Measurements from ENCODE around the gene GDF15.

GDF15 gene

DNA sequence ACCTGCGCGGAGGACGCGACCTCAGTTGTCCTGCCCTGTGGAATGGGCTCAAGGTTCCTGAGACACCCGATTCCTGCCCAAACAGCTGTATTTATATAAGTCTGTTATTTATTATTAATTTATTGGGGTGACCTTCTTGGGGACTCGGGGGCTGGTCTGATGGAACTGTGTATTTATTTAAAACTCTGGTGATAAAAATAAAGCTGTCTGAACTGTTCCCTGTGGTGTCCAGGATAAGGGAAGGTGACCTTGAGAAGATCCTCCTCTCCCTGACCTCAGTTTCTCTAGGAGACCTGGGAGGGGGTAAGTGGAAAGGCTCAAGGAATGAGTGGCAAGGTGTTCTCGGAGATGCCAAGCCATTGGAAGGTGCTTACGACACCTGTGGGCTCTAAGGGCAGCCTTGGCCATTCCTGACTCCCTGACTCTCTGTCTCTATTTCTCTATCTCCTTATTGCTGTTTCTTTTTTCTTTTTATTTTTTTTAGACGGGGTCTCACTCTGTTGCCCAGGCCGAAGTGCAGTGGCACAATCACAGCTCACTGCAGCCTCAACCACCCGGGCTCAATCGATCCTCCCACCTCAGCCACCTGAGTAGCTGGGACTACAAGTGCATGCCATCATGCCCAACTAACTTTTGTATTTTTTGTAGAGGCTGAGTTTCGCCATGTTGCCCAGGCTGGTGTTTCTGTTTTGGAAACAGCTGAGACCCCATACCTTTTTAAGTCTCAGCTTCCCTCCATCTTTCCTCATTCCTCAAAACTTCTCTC, 3.2 kb downstream of the GDF15 start:
- H3K4me1 ChIP-seq (ENCODE audit: control insufficient read depth, insufficient read depth, low read length) = no peaks in the 10 kb centered on the region
- no peak overlapping the region for H3K9ac ChIP-seq (ENCODE audit: low read length)
- H3K27me3 ChIP-seq (ENCODE audit: control insufficient read depth, insufficient read depth, low read length) = peaks cover 5% of the 10 kb centered on the region
- H3K4me3 ChIP-seq (ENCODE audit: low read length) = peak overlapping the region; percentile 45
- H3K27ac ChIP-seq (ENCODE audit: low read depth, low read length) = no peak overlapping the region
- no peaks in the 10 kb centered on the region for H3K36me3 ChIP-seq (ENCODE audit: control insufficient read depth, insufficient read depth, low read length)

DNA sequence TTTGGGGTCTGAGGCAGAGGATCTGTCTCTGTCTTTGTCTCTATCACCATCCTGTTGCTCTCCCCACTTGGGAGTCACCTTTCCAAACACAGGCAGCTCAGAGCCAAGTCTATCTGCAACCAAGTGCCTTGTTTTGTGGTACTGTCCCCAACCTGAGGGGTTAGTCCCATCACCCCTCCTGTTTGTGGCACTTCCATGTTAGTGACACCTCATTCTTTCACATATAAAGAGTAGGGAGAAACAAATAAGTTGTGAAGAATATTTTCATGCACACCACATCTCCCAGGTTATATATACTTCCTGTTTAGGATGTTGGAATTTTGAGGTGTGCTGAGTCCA, 3.7 kb downstream of the GDF15 start:
- H3K36me3 ChIP-seq (ENCODE audit: control insufficient read depth, insufficient read depth, low read length) = no peaks in the 10 kb centered on the region
- H3K4me3 ChIP-seq (ENCODE audit: low read length) = no peak overlapping the region
- no peaks in the 10 kb centered on the region for H3K4me1 ChIP-seq (ENCODE audit: control insufficient read depth, insufficient read depth, low read length)
- no peak overlapping the region for H3K27ac ChIP-seq (ENCODE audit: low read depth, low read length)
- H3K9ac ChIP-seq (ENCODE audit: low read length) = no peak overlapping the region
- H3K27me3 ChIP-seq (ENCODE audit: control insufficient read depth, insufficient read depth, low read length) = peaks cover 5% of the 10 kb centered on the region

DNA sequence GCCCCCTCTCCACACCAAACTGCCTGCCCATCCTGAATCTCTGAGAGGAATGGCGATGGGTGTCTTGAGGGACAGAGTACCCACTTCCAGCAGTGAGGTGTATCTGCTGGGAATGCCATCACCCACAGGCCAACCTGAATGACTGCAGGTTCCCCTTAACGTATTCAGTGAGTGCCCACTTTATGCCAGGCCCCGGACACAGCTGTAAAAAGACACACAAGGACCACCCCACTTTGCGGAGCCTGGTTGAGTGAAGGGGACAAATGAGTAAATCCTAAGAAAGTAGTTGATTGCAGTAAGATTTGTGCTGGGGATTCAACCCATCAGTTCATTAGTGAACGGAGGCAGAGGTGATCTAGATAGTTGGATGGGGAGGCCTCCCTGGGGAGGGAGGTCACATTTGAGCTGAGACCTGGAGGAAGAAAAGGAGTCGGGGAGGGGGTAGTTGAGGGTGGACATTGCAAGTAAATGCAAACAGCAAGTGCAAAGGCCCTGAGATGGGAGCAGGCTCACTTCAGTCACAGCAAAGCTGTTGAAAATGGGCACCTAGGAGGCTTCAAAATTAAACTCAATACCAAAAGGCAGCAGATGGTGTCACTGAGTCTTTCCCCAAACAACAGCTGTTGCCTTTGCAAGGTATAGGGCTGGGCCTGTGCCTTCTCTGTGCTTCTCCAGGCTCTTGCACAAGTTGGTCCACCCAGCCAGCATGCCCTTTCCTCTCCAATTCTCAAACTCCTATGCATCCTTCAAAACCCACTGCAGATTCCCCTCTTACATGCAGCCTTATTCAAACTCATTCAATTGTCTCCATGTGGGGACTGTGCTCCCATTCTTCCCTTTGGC, 4.3 kb downstream of the GDF15 start:
- Histone ChIP-seq H3K27me3 (ENCODE audit: control insufficient read depth, insufficient read depth, low read length) (peaks cover 5% of the 10 kb centered on the region), H3K9ac (ENCODE audit: low read length) (no peak overlapping the region), H3K36me3 (ENCODE audit: control insufficient read depth, insufficient read depth, low read length) (no peaks in the 10 kb centered on the region), H3K27ac (ENCODE audit: low read depth, low read length) (no peak overlapping the region), H3K4me3 (ENCODE audit: low read length) (no peak overlapping the region), H3K4me1 (ENCODE audit: control insufficient read depth, insufficient read depth, low read length) (no peaks in the 10 kb centered on the region)

DNA sequence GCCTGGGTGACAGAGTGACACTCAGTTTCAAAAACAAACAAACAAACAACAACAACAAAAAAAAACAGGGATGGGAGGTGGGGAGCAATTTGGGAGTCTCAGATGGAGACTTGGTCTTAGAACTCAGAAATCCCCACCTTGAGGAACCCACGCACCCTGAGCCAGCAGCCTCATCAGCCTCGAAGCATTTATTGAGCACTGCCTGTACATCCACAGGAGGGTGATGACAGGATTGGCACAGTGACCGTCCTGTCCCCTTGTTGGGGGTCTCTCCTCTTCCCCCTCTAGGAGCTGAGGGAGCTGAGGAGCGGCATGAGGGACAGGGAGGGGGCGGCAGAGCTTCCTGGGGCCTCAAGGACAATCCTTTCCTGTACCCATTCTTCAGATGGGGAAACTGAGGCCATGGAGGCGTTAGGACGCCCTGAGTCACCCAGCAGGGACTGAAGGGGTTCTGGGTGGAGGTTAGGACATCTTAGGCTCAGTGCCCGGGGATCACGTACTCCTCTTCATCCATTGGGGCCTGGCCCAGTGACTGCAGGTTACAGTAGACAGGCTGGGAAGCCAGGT, 5.6 kb downstream of the GDF15 start:
- H3K27ac ChIP-seq (ENCODE audit: low read depth, low read length) = no peak overlapping the region
- H3K36me3 ChIP-seq (ENCODE audit: control insufficient read depth, insufficient read depth, low read length) = no peaks in the 10 kb centered on the region
- no peak overlapping the region for H3K4me3 ChIP-seq (ENCODE audit: low read length)
- H3K9ac ChIP-seq (ENCODE audit: low read length) = no peak overlapping the region
- no peaks in the 10 kb centered on the region for H3K4me1 ChIP-seq (ENCODE audit: control insufficient read depth, insufficient read depth, low read length)
- H3K27me3 ChIP-seq (ENCODE audit: control insufficient read depth, insufficient read depth, low read length) = peaks cover 7% of the 10 kb centered on the region

DNA sequence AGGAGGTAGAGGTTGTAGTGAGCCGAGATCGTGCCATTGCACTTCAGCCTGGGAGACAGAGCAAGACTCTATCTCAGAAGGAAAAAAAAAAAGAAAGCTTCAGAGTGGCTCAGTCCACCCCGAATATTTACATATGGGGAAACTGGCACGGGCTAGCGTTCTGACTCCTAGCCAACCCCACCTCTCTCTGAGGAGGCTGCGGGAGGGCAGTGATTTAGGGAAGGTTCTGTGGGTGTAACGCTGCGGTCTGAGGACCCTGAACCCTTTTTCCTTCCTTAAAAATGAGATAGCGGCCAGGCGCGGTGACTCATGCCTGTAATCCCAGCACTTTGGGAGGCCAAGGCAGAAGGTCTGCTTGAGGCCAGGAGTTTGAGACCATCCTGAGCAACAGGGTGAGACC, 6.5 kb downstream of the GDF15 start:
- Histone ChIP-seq H3K9ac (ENCODE audit: low read length) (no peak overlapping the region), H3K27me3 (ENCODE audit: control insufficient read depth, insufficient read depth, low read length) (peaks cover 8% of the 10 kb centered on the region), H3K36me3 (ENCODE audit: control insufficient read depth, insufficient read depth, low read length) (no peaks in the 10 kb centered on the region), H3K4me1 (ENCODE audit: control insufficient read depth, insufficient read depth, low read length) (no peaks in the 10 kb centered on the region), H3K27ac (ENCODE audit: low read depth, low read length) (no peak overlapping the region), H3K4me3 (ENCODE audit: low read length) (no peak overlapping the region)

DNA sequence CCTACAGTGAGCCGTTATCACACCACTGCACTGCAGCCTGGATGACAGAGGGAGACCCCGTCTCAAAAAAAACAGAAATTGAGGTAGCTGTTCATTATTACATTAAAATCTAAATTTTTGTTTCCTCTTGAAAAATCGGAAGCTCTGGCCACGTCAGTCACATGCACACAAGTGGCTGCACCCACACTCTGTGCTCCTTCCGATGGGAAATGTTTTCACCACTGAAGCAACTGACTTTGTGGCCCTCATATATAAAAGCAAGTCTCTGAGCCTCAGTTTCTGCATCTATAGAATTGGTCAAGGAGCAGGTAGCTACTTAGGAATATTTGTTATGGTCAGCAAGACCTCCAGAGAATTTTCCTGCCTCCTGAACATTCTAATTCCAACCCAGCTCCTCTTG, 7.0 kb downstream of the GDF15 start:
- Histone ChIP-seq H3K27ac (ENCODE audit: low read depth, low read length) (no peak overlapping the region), H3K4me3 (ENCODE audit: low read length) (no peak overlapping the region), H3K27me3 (ENCODE audit: control insufficient read depth, insufficient read depth, low read length) (peaks cover 8% of the 10 kb centered on the region), H3K36me3 (ENCODE audit: control insufficient read depth, insufficient read depth, low read length) (no peaks in the 10 kb centered on the region), H3K4me1 (ENCODE audit: control insufficient read depth, insufficient read depth, low read length) (no peaks in the 10 kb centered on the region), H3K9ac (ENCODE audit: low read length) (no peak overlapping the region)

DNA sequence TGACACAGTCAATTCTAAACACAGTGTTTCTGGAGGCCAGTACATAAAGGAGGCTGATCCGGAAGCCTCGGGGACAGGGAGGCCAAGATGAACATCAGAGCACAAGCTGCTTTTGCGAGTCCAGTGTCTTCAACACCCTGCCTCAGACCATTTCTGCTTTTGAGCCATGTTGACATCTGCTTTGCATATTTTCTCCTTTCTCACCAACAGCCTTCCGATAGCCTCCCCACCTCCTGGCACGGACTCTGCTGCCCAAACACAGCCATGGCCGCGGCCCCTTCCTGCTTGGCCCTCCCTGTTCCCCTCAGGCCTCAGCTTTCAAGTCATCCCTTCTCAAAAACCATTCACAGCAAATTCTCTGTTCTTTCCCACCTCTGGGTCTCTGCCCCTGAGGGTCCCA, 7.9 kb downstream of the GDF15 start:
- peaks cover 8% of the 10 kb centered on the region for H3K27me3 ChIP-seq (ENCODE audit: control insufficient read depth, insufficient read depth, low read length)
- no peak overlapping the region for H3K27ac ChIP-seq (ENCODE audit: low read depth, low read length)
- H3K9ac ChIP-seq (ENCODE audit: low read length) = no peak overlapping the region
- no peaks in the 10 kb centered on the region for H3K4me1 ChIP-seq (ENCODE audit: control insufficient read depth, insufficient read depth, low read length)
- no peaks in the 10 kb centered on the region for H3K36me3 ChIP-seq (ENCODE audit: control insufficient read depth, insufficient read depth, low read length)
- H3K4me3 ChIP-seq (ENCODE audit: low read length) = no peak overlapping the region

DNA sequence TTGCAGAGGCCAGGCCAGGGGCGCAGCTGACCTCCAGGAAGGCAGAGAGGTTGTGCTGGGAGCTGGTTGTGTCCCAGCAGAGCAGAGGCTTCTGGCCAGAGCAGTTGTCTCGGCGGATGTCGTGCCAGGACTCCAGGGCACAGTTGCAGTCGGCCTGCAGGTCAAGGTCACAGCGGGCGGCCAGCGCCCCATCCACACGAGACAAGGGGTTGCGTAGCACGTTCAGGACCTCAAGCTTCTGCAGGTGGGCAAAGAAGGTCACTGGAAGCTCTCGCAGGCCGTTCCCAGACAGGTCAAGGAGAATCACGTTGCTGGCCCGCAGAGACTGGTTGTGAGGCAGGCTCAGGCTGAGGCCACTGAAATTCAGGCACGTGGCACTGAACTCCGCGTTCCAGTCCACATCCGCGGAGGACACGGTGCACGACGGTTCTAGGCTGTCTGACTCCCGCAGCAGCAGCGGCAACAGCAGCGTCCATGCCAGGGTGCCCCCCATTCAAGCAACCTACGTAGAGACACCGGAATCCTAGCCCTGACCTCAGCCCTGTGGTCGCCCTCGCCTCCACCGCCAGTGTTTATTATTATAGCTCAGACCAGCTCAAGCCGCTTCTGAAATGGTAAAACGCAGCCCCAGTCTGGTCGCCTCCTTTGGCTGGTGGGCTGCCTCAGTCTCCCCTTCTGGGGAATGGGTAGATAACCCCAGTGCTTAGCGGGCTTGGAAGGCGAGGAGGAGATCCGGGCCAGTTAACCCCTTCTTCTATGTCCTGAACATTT, 10.7 kb downstream of the GDF15 start:
- Histone ChIP-seq H3K4me3 (ENCODE audit: low read length) (peak overlapping the region; percentile 23), H3K4me1 (ENCODE audit: control insufficient read depth, insufficient read depth, low read length) (no peaks in the 10 kb centered on the region), H3K27ac (ENCODE audit: low read depth, low read length) (no peak overlapping the region), H3K36me3 (ENCODE audit: control insufficient read depth, insufficient read depth, low read length) (no peaks in the 10 kb centered on the region), H3K27me3 (ENCODE audit: control insufficient read depth, insufficient read depth, low read length) (peaks cover 8% of the 10 kb centered on the region), H3K9ac (ENCODE audit: low read length) (no peak overlapping the region)

DNA sequence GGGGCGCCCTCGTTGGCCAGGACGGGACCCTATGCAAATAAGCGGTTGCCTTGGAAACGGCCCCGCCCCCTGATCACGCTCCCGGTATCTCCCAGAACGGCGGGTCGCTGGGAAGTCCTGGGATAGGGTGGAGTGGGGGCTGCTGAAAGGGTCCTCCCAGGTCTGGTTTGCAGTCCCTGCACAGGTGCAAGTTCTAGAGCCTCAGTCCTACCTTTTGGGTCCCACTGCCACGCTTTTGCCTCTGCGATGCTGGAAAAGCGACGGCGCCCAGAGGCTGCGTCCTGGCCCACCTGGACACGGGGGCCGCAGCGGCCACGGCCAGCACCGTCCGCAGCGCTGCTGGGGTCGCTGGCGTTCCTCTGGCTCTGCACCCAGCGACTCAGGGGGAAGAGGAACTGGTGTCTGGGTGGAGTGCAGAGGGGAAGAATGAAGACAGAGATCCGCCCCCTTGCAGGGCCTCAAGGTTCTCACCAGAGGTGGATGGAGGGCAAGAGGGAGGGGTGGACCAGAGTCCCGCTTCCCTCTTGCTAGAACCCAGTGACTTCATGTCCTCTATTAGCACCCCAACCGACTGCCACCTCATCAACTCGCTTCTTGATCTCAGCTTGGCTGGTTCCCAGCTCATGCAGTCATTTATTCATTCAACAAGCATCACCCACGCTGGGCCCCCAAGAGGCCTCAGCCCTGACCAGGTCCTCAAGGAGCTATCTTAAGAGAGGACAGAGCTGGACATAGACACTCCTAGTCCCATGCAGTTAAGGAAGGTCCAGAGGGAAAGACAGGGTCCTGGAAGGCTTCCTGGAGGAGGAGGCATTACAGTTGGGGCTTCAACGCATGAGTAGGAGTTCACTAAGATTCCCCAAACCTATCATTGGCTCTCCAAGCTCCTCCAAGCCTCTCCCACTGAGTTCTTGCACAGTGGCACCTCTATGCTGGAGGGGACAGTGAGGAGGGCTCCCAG, 11.6 kb downstream of the GDF15 start, which contains the start of gene LRRC25:
Gene LRRC25, minus strand, starts transcription at position 381 of the 961 bp plus-strand sequence. CDS start 659 bp downstream, outside the sequence.
- Histone ChIP-seq H3K9ac (ENCODE audit: low read length) (no peak within 1 kb of the TSS), H3K36me3 (ENCODE audit: control insufficient read depth, insufficient read depth, low read length) (no peaks in the 10 kb centered on the region), H3K27me3 (ENCODE audit: control insufficient read depth, insufficient read depth, low read length) (peaks cover 8% of the 10 kb centered on the region), H3K4me1 (ENCODE audit: control insufficient read depth, insufficient read depth, low read length) (no peaks in the 10 kb centered on the region), H3K4me3 (ENCODE audit: low read length) (peak within 1 kb of the TSS; percentile 23), H3K27ac (ENCODE audit: low read depth, low read length) (no peak within 1 kb of the TSS)

DNA sequence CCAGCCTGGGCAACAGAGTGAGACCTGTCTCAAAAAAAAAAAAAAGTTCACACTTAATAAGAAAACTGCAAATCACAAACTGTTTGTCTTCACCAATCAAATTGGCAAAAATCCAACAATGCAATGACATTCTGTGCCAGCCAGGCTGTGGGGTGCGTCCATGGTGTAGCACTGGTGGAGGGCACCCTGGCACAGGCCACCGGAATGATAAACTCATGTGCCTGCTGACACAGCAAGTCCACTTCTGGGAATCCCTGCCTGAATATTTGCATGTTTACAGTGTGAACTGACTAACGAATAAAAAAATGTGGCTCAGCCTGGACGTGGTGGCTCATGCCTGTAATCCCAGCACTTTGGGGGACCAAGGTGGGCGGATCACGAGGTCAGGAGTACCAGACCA, 13.1 kb downstream of the GDF15 start:
- Histone ChIP-seq H3K36me3 (ENCODE audit: control insufficient read depth, insufficient read depth, low read length) (no peaks in the 10 kb centered on the region), H3K4me1 (ENCODE audit: control insufficient read depth, insufficient read depth, low read length) (no peaks in the 10 kb centered on the region), H3K9ac (ENCODE audit: low read length) (no peak overlapping the region), H3K27ac (ENCODE audit: low read depth, low read length) (no peak overlapping the region), H3K4me3 (ENCODE audit: low read length) (no peak overlapping the region), H3K27me3 (ENCODE audit: control insufficient read depth, insufficient read depth, low read length) (peaks cover 8% of the 10 kb centered on the region)

DNA sequence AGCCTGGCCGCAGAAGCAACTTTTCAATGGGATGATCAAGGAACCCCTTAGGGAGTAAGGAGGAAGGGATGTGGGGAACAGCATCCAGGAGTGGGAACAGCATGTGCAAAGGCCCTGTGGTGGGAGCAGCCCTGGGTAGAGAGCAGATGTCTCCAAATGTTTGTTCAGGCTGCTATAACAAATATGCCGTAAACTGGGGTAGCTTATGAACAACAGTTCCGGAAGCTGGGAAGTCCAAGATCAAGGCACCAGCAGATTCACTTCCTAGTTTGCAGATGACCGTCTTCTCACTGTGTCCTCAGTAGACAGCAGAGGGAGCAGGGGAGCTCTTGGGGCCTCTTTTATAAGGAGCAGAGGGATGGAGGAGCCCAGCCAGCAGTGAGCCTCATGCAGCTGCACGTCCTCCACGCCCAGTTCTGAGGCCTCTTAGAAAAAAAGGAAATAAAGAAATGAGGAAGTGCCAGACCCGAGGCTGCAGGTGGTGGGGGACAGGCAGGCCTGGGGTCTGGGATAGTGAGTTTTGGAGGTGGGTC, 15.7 kb downstream of the GDF15 start:
- Histone ChIP-seq H3K27me3 (ENCODE audit: control insufficient read depth, insufficient read depth, low read length) (peaks cover 5% of the 10 kb centered on the region), H3K4me1 (ENCODE audit: control insufficient read depth, insufficient read depth, low read length) (no peaks in the 10 kb centered on the region), H3K4me3 (ENCODE audit: low read length) (no peak overlapping the region), H3K9ac (ENCODE audit: low read length) (no peak overlapping the region), H3K36me3 (ENCODE audit: control insufficient read depth, insufficient read depth, low read length) (no peaks in the 10 kb centered on the region), H3K27ac (ENCODE audit: low read depth, low read length) (no peak overlapping the region)

All from rectal smooth muscle tissue (tissue), 1 donor.